NCI-H345 treated with DMSO at 0.1 percent for 48 hours (cell line): ENCODE measurements around the gene MAP3K1.

Experiments
- DNase-seq: peaks from one replicate; lab custom pipeline; 2025; ENCODE audit not compliant: unreplicated experiment; lab: John Stamatoyannopoulos, UW

MAP3K1 gene

GRCh38 chr5:56900858-56901578, 85.7 kb downstream of the MAP3K1 start:
- peak; percentile 7 for DNase-seq

GRCh38 chr5:56908942-56909293, 93.6 kb downstream of the MAP3K1 start:
- DNase-seq: peak; percentile 63

DNA sequence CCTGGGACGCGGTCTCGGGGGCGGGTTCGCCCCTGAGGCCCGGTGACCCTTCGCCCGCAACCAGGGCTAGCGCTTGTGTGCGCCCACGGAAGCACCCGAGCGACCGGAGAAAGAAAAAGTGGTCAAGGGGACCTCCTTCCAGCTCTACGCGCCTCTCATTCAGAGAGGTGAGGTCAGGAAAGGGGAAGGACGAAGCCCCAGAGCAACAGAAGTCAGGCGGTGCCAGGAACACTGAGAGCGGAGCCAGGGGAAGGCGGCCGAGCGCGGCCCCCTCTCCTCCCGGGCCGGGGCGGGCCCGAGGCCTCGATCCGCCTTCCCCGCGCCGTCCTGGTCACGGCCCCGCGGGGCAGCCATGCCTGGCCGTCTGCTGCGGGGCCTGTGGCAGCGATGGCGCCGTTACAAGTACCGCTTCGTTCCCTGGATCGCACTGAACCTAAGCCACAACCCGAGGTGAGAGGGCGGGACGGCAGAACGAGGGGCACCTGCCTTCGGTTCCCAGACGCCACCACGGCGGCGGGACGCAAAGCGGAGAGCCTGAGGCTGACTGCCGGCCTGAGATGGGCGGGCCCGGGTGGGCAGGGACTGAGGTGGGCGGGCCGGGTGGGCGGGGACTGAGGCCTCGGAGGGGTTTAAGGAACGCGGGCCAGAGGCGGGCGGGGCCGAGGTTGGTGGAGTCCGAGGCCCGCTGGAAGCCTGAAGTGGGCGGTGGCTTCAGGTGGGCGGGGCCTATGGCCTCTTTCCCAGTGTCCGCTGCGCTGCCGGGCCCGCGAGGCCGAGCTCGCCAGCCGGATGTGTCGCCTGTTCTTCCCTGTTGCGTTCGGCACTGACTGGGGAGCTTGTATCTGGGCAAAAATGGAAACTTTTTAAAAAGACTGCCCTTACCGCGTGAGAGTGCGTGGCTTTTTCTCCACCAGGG, 94.2 kb downstream of the MAP3K1 start, which contains the start of gene SETD9:
Gene SETD9, plus strand, starts transcription at position 303 of the 916 bp plus-strand sequence. Its CDS starts 50 bp downstream, at position 353.
- peak; percentile 85 for DNase-seq

DNA sequence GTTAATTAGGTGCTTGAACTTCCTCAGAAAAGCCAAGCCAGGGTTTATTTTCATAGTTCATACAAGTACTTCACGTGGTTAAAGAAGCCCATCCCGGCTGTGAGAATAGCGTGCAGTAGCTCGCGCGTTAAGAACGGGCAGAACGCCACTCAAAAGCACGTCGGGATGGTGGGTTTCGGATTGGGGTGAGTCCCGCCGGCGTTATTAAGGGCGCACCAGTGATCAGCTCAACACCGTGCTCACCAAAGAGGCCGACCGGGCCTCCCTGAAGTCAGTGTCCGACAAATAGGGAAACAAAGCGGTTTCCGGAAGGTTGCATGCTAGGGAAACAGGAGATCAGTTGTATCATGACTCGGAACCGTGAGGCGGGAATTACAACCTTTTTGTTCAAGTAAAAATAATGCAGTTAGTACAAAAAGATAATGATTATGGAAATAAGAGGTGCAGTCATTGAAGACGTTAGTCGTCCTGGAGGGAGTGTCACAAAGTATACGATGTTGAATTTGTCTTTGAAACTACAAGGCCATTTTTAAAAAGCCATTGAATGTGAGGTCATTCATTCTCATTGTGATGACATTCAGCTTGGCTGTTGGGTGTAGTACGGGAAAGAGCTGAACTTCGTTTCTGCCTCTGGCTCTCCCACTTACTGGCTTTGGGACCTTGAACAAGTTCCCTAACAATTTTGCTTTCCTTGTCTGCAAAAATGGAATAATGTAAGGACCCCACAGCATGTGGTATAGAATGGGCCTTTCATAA, 95.0 kb downstream of the MAP3K1 start:
- no peak for DNase-seq

- DNase-seq: no peak
These were observed 98.4 kb downstream of the MAP3K1 start for GRCh38 chr5:56913766-56914165.

DNA sequence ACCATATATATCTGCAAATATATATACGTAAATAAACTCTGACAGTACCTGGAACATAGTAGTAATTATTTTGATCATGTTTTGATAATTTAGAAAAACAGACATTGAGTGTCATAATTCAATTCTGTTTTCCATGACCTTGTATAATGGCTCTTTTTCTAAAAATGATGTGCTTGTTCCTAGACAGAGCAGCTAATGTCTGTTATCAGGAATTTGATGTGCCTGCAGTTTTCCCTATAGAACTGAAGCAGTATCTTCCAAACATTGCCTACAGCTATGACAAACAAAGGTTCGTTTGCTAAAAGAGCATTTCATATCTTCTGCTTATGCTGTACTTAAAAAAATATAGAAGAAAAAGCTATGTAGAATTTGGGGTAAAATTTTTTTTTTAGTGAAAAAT, 99.3 kb downstream of the MAP3K1 start:
- no peak for DNase-seq

- DNase-seq: no peak
These were observed 102.2 kb downstream of the MAP3K1 start for GRCh38 chr5:56917534-56917933.

GRCh38 chr5:56918054-56918453, 102.7 kb downstream of the MAP3K1 start:
- DNase-seq: no peak

GRCh38 chr5:56919942-56920662, 104.8 kb downstream of the MAP3K1 start:
- no peak for DNase-seq

DNA sequence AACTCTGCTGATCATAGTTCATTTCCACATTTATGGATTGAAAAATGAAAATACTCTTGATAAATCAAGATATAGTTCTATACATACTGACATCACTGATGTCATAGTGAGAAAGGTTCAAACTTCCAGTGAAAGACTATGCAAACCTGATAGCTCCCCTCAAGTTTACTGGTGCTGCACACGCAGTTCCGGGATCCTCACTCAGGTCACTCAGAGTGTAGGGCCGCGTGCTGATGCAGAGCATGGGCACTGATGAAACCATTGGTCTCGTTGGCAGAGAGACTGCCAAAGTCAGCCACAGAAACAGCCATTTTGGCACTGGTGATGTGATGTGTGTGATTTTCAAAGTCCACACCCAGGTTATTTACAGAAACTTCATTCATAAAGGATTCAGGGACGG, 107.6 kb downstream of the MAP3K1 start:
- DNase-seq: no peak

DNA sequence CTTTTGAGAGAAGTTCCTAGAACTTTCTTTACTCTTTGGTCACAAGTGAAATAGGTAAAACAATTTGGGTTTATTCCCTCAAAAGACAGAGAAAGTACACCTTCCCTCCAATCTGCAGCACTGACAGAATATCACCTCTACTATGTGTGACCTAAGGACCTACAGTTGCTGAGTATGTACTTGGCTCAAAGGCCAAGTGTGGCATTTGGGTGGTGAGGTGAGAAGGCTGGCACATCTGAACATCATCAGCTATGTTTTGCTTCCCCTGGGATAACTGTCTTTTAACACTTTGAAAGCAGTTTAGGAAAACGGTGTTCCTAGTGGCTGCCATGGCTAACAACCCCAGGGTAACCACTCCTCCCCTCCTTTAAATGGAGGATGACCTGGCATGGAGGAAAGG, 119.0 kb downstream of the MAP3K1 start:
- no peak for DNase-seq

- no peak for DNase-seq
These were observed 123.5 kb downstream of the MAP3K1 start for GRCh38 chr5:56938858-56939257.

DNA sequence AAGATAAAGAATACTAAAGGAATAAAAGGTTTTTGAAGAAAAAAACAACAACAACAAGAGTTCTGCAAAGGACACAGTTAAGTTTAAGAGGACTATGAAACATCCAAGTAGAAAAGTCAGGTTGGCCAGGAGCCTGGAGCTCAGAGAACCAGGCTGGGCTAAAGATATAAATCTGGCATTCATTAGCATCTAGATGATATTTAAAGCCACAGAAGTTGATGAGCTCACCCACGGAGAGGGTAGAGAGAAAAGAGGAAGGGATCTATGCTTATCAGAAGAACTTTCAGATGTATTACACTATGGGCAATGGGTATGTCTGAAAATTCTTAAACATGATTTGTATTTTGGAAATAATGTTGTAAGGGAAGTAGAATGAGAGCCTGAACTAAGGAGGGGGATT, 126.6 kb downstream of the MAP3K1 start:
- no peak for DNase-seq
